Measurements from ENCODE around the gene LDHB.
"Not testable (repeated sequence)": the region's sequence is repeated elsewhere in the genome, so short reads cannot be mapped to it uniquely, and the experiment has no call there.

The LDHB gene

DNA sequence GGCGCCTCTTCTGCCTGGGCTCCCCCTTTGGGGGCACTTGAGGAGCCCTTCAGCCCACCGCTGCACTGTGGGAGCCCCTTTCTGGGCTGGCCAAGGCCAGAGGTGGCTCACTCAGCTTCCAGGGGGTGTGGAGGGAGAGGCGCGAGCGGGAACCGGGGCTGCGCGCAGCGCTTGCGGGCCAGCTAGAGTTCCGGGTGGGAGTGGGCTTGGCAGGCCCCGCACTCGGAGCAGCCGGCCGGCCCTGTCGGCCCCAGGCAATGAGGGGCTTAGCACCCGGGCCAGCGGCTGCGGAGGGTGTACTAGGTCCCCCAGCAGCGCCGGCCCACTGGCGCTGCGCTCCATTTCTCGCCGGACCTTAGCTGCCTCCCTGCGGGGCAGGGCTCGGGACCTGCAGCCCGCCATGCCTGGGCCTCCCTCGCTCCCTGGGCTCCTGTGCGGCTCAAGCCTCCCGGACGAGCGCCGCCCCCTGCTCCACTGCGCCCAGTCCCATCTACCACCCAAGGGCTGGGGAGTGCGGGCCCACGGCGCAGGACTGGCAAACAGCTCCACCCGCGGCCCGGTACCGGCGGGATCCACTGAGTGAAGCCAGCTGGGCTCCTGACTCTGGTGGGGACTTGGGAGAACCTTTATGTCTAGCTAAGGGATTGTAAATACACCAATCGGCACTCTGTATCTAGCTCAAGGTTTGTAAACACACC lies 3.9 kb upstream of the LDHB start:
- not testable (repeated sequence) for DNase-seq (ENCODE audit: low read depth in 3 of 3)

DNA sequence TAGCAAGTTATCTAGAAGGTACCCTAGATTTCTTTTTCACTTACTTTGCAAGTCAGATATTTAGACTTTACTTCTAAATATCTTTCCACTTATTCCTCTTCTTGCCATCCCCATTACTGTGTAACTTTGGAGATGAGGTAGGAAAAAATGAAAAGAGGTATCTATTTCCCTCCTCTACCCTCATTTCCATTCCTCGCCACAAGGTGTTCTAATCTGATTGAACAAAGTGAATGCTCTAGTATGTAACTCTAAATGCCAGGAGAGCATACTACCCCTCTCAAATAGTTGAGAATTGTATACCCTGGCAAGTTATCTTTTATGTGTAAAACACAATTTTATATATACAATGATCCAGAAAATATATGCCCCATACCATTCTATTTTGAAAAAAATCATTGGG lies 1.7 kb upstream of the LDHB start:
- DNase-seq (ENCODE audit: low read depth in 3 of 3): no peak

DNA sequence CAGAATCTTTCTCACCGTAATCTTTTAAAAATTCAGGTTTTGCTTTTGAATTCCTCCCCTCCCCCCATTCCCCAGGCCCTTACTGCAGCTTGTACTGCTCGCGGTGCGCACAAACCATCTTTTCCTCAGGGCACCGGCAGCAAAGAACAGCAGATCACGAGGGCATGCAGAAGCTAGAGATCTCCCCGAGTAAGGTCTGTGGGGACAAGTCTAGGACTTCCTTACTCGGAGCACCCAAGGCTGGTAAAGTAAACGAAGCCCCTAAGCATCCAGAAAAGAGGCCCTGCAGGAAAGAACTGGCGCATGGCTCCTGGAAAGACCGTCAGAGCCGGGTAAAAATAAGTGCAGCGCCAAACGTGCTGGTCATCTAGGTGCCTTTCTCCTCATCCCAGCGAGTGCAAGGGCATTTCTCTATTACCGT lies 727 bp downstream of the LDHB start:
- DNase-seq (ENCODE audit: low read depth in 3 of 3): peak in 2 of 3 experiments; percentile 8 to 28

DNA sequence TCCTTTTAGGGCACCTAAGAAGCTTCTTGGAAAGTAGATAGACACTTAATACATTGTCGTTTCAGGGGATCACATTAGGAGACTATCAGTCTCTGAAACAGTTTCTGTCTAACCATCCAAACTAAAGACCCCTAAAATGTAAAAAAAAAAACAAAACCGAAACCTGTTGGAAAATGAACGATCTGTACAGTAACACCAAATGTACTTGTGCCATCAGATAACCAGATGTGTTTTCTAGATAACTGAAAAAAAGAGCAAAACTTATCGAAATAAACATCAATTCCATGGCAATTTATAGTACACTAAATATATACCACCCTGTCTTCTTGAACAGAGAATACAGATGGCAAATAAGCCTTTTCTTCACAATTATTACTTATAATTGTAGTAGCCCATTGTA lies 2.1 kb downstream of the LDHB start:
- no peak for DNase-seq (ENCODE audit: low read depth in 3 of 3)

DNA sequence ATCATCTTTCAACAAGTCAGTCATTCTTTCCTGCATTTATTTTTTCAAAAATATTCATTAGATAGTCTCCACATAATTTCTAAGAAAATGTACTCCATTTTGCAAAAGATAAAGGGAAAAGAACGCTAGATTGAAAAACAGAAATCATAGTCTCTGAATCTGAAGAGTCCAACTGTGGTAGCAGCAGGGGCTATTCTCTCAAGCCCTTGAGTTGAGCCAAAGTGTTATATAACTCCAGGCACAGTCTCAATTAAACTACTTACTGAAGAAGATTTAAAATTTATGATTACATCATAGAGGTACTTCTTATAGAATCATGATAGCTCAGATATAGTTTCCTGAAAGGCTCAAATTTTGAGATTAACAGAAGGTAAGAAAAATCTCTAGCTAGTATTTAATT lies 5.8 kb downstream of the LDHB start:
- no peak for DNase-seq (ENCODE audit: low read depth in 3 of 3)

DNA sequence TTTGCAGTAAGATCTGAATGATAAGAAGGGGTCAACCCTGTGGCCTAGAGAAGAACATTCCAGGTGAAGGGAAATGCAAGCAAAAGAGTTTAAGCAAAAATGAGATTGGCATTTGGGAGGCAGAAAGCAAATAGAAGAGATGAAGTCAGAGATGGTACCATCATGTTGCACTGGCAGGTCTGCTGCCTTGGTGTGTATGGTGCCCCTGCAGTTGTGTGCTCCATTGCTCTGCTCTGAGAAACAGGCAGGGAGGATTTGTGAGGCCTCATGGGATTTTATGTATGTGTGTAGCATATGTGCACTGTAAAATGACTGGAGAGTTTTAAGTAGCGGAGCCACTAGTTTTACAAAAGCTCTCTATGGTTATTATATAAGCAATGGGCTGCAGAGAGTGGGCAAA lies 6.6 kb downstream of the LDHB start:
- DNase-seq (ENCODE audit: low read depth in 3 of 3): no peak

DNA sequence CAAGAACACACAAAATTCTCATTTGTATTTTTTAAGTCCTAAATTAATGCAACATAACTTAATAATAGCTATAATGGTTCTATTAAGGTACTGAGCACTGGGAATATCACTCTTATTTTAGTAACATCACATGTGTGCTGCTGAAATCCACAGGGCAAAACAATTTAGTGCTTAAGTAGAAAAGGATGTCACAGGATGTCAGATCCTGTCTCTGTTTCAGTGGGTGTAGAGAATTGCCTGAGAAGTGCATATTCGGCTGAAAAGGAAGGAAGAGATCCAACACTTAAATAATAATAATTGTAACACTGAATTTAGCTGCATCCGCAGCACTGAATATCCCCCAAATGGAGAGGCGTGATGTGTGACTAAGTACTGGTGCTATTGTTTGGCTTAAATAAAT lies 8.6 kb downstream of the LDHB start:
- no peak for DNase-seq (ENCODE audit: low read depth in 3 of 3)

DNA sequence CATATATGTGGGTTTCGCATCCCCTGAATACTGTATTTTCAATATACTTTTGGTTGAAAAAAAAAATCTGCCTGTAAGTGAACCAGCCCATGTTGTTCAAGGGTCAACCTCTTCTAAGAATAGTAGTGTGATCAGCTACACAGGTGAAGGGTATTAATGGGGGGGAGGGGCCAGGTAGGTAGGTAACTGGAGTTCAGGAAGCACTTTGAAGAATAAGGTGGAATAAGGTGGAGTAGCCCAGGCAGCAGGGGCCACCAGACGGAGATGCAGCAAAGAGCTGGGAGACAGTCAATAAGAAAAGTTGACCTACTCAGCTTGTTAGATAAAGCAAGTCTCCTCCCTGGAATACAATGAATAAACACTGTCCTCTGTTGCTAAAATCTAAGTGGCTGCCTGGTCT lies 9.3 kb downstream of the LDHB start:
- no peak for DNase-seq (ENCODE audit: low read depth in 3 of 3)

DNA sequence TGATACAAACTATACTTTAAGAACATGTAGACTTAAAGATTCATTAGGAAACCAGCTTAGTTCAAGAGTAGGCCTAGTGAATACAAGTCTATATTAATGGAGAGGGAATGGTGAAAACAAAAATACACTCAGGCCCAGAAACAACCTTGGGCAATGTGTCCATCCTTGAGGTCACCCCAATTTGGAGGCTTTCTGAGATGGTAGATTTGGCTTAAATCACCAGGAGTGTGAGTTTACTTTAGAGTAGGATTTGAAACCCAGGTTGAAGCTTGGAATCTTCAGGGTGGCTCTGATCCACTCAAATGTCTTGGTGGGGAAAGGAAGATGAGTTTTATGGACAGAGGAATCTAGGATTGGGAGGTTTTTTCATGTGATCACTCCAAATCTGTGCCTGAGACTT lies 10.5 kb downstream of the LDHB start:
- no peak for DNase-seq (ENCODE audit: low read depth in 3 of 3)

DNA sequence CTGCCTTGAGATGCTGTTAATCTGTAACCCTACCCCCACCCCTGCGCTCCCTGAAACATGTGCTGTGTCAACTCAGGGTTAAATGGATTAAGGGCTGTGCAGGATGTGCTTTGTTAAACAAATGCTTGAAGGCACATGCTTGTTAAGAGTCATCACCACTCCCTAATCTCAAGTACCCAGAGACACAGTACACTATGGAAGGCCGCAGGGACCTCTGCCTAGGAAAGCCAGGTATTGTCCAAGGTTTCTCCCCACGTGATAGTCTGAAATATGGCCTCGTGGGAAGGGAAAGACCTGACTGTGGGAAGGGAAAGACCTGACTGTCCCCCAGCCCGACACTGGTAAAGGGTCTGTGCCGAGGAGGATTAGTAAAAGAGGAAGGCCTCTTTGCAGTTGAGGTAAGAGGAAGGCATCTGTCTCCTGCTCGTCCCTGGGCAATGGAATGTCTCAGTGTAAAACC lies 12.6 kb downstream of the LDHB start:
- not testable (repeated sequence) for DNase-seq (ENCODE audit: low read depth in 3 of 3)

DNA sequence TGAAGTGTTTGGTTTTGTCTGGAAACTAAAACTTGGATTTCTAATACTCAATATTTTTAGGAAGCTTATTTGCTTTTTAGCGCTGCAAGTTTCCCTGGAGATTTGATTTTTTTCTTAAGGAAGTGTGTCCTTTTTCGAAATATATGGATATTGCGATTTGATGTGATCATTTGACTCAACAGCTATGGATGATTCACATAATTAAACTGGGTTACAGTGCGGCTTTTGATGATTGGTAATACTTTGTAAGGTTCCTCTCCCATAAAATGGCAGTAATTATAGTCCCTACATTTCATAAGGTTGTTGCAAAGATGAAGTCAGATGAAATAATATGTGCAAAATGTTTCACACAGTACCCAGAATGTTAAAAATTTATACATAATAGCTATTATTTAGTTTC lies 13.1 kb downstream of the LDHB start:
- no peak for DNase-seq (ENCODE audit: low read depth in 3 of 3)

DNA sequence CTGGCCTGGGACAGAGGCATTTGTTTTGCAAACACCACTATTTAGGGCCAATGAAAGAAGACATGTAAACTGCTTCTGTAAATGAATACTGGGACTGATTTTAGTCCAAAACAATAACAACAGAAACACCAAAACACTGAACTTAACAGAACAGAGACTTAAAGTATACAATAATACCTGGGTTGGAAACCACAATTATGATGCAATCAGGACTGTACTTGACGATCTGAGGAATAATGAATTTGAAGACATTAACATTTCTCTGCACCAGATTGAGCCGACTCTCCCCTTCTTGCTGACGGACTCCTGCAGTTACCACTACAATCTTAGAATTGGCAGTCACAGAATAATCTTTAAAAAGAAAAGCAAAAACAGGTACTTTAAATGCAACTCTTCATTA lies 13.9 kb downstream of the LDHB start:
- no peak for DNase-seq (ENCODE audit: low read depth in 3 of 3)

DNA sequence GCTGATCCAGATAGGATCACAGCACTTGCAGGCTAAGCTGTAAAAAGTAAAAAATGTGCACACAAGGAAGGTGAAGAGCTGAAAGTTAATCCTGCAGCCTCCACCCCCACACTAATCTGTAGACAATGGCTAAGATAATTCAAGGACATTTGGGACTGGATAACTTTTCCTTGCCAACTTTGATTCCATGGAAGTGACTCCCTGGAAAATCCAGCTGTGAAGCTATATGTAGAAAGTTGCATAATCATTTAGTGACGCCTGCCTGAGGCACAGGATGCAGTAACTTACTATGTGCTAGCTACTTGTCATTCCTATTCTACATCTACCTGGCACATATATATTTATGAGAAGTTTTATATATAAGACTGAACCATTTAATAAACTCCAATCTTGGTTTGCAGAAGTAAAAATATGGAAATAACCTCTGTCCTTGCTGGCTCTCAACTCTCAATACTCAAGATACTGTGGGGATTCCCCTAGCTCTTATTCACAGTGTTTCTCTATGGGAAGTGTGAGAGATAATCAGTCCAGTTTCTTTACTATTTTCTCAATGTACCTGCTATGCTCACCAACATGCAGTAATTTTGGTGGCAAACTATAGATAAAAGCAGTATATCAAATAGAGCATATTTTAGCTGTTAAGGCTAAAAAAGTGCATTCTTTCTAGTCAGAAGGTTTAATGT lies 14.8 kb downstream of the LDHB start:
- no peak for DNase-seq (ENCODE audit: low read depth in 3 of 3)

DNA sequence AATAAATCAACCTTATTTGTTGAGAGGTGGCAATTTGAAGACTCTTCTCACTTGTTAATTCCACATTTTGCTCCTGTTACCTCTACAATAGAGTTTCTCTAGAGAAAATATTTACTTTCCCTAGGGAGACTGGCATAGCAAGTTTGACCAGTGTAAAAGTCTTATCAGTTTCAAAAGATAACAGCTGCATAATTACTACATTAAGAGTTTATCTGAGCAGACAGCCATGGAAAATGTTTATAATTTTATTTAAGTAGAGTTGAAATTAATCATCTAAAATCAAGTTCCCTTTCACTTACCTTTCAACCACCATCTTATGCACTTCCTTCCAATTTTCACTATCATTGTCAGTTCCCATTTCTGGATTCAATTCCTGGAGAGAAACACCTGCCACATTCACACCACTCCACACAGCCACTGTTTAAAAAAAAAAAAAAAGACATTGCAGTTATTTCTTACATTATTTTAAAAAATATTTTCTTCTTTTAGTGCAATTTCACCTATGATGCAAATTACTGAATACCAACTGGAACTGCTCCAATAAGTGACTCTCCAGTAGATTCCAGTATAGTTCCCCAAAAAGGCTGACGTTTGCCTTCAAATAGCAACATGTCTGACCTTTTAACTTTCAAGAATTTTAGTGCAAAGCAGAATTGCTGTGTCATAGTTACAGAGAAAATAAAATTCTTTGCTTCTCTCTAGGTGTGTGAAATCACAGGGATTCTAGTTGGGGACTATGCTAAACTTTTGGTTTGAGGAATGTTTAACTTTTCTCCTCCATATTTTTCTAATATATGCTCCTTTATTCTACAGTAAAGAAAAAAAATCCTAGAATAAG lies 19.4 kb downstream of the LDHB start:
- no peak for DNase-seq (ENCODE audit: low read depth in 3 of 3)

DNA sequence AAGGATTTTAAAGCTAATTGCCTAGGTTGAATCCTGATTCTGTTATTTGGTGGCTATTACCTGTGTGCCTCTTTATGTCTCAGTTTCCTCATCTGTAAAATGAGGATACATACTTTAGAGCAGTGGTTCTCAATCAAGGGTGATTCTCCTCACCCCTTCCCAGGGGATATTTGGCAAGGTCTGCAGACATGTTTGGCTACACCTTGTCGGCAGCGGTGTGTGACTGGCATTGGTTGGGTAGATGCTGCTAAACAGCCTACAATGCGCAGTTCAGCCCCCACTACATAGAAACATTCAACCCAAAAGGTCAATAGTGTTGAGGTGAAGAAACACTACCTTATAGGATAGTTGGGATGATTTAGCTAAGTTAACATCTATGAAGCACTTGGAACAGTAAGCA lies 23.4 kb downstream of the LDHB start:
- DNase-seq (ENCODE audit: low read depth in 3 of 3): no peak

DNA sequence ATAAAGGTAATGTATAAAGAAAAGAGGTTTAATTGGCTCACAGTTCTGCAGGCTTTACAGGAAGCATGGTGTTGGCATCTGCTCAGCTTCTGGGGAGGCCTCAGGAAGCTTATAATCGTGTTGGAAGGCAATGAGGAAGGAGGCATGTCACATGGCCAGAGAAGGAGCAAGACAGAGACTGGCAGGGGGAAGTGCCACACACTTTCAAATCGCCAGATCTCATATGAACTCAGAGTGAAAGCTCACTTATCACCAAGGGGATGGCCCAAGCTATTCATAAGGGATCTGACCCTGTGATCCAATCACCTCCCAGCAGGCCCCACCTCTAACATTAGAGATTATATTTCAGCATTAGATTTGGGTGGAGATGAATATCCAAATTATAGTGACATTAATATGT lies 26.3 kb downstream of the LDHB start:
- DNase-seq (ENCODE audit: low read depth in 3 of 3): no peak

DNA sequence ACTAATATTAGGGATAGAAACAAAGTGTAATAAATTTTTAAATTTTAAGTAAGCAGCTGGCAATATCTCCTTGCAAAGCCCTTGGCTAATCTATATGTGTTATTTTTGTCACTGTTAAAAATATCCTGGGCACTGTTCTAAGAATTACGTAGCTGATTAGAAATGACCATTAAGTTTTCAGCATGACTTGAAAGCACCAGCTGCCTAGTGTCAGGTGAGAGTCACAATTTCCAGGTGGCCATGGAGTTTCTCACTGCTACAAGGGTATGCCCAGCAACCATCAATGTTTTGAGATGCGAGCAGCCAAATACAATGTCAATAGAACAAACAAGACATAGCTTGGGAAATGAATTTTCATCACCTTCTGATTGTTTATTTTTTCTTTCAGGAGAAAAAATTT lies 29.7 kb downstream of the LDHB start:
- DNase-seq (ENCODE audit: low read depth in 3 of 3): no peak

DNA sequence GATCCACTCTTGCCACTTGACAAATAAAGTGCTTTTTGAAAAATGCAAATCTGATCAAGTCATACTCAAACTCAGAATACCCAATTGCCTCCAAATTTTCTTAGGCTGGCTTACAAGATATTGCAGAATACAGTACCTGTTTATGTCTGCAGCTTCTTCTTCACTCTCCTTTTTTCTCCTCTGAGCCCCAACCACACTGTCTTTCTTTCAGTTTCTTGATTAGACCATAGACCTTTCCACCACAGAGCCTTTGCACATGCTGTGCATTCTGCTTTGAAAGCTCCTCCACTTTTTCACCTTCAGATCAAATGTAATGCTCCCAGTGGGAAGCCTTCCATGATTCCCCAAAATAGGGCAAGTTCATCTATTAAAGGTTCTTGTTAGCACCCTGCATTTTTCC lies 39.1 kb downstream of the LDHB start:
- no peak for DNase-seq (ENCODE audit: low read depth in 3 of 3)

DNA sequence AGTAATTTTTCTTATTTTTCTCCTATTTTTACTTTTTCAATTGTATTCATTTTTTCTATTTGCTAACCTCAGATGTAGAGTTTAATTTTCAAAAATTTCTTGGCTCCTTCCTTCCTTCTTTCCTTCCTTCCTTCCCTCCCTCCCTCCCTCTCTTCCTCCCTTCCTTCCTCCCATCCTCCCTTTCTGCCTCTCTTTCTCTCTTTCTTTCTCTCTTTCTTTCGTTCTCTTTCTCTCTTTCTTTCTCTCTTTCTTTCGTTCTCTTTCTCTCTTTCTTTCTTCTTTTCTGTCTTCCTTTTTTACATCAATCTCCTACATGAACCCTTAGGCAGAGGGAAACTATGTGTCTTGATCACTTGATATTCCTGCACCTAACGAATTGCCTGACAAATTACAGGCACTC lies 40.6 kb downstream of the LDHB start:
- DNase-seq (ENCODE audit: low read depth in 3 of 3): no peak

DNA sequence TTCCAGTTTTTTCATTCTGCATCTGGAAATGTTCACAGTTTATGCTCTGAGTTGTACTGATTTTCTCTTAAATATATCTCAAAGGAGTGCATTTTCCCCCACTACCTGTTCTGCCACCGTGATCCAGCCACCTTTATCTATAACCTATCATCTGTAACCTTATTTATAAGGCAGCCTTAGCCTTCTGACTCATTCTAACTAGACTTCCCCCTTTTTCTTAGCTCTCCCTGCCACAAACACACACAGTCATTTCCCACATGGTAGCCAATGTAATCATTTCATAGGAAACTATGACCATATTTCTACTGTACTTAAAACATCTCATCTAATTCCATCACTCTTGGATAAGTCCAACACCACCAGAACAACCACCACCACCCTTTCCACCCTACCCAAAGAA lies 42.2 kb downstream of the LDHB start:
- peak in 1 of 3 experiments; percentile 3 for DNase-seq (ENCODE audit: low read depth in 3 of 3)

DNA sequence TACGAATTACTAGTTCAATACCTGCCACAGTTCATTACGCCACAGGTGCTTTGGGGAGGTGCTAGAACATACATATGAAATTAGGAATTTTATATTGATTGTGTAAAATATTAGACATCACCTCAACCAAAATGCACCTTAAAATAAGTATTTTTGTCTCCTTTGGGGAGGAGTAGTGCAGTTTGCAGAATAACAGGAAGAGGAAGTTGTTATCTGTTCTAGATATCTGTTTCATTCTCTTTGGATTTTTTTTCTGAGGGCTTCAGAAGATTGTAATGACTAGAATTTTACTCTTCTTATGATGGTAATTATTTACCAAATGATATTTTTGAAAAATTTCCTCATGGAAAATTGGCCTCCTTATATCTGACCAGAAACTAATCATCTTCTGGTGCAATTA lies 43.1 kb downstream of the LDHB start:
- no peak for DNase-seq (ENCODE audit: low read depth in 3 of 3)

DNA sequence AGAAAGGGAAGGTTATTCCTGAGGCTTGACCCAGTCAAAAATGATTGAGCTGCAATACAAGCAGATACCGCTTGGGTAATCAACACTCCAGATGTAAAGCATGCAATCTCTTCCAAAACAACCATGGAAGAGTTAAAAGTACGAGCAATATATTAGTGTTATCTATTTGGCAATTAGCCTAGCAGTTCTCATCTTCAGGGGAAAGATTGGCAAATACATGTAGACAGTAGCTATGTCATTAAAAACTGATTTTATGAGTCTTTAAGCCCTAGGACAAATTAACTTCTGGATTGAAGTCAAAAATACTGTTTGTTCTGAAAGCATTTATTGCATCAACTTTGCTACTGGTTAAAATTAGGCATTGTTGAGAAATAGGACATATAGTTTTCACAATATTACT lies 43.7 kb downstream of the LDHB start:
- no peak for DNase-seq (ENCODE audit: low read depth in 3 of 3)

DNA sequence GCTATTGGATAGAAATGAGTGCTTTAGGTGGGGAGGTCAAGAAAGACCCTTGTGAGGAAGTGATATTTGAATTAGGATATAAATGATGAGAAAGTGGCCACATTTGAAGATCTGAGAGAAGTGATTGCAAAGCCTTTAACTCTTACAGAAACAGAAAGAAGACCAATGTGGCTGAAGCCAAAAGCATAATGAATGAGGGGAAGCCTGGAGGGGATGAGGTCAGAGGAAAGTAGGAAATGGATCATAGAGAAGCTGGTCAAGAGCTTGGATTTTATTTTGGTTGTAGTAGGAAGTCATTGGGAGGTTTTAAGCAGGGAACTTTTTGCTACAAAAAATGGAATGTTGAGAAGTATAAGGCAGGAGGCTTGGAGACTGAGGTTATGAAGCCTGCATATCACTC lies 49.4 kb downstream of the LDHB start:
- DNase-seq (ENCODE audit: low read depth in 3 of 3): no peak
